Measurements from ENCODE around the gene POTEB2. TPM values are rescaled to one million over a fixed set of nuclear protein-coding genes. Genes with fewer than 3 reads are reported as not detected.

Gene POTEB2
- not detected in 2 replicates for total RNA-seq

GRCh38 chr15:20866214-20866613 is at the start of gene POTEB2:
Gene POTEB2 (minus strand): TSS chr15:20866314. CDS start chr15:20866281, 33 bp downstream.

All from airway epithelial cell (primary cell).